Ureter (tissue), 1 donor: ENCODE measurements around the gene LIX1L. TPM values are rescaled to one million over a fixed set of nuclear protein-coding genes. Genes with fewer than 3 reads are reported as not detected.

ENCODE experiments used
- DNase-seq: peaks from one replicate; pipeline ENCODE4 v3.0.0-alpha.2; 2020; ENCODE audit warnings: low spot score
- total RNA-seq: library from RNA; stranded (reverse); gene quantifications from one replicate; pipeline ENCODE4 v1.2.4, GENCODE V29; 2023
- donor health status: DM: yes; HTN: yes; CAD: no.

The LIX1L gene
- total RNA-seq, 1 donor from 2014 or later, result 24.7 TPM

DNA sequence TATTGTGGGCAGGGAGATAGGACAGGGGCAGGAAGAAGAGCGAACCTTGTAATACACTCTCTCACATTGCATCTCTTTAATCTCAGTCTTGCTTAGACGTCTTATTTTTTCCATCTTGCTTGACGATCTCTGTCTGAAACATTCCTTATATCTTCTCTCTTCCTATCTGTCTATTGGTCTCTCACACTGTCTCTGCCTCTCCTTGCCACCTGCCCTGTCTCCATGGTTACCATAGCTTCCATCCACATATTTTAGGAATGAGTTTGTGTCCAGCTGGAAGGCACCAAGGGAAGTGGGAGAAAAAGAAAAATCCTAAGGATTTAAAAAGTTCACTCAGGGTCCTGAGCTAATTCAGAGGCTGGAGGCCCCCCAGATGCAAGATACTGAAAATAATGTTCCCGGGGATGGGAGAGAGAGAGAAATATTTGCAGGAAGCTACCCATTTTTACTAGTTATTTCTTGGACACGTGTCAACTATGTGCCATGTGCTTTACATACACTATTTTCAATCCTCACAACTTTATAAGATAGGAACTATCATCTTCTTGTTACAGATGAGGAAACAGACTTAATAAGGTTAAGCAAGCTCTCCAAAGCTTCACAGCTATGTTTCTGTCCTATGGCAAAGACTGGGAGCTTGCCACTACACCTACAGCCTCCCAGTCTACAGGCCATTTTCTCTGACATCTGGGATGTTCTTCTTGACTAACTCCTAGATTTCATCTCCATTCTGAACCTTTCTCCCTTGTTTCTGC is 5.6 kb upstream of the LIX1L start:
- DNase-seq, result no peak

GRCh38 chr1:145962157-145963102 is 4.6 kb upstream of the LIX1L start:
- no peak for DNase-seq

DNA sequence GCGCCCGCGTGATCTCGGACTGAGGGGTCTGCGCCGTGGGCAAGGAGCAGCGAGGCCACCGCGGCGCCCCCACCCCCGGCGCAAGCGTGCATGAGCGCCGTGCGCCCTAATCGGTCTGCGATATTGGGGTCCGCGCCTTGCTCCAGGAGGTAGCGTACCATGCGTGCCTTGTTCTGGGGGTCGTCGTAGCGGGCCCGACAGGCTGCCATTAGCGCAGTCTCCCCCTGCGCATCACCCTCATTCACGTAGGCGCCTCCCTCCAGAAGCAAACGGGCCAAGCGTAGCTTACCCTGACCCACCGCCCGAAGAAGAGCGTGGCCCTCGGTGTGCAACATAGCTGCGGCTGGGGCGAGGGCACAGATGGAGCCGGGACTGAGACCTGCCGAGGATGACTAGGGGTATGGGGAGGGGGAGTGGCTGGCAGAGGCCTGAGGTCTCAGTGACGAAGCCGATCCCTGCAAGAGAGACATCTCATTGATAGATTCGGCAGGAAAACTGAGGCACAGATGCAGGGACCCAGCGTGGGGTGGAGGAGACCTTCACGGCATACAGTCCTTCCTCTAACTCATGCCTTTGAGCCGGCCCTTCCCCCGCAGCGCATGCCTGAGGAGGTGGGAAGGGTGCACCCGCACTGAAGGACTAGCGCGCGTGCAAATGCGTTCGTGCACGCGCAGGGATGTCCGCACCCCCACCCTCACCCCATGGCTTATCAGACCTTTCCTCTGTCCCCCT is 3.8 kb upstream of the LIX1L start:
- no peak for DNase-seq

GRCh38 chr1:145961109-145961424 is 3.2 kb upstream of the LIX1L start:
- DNase-seq, result no peak

DNA sequence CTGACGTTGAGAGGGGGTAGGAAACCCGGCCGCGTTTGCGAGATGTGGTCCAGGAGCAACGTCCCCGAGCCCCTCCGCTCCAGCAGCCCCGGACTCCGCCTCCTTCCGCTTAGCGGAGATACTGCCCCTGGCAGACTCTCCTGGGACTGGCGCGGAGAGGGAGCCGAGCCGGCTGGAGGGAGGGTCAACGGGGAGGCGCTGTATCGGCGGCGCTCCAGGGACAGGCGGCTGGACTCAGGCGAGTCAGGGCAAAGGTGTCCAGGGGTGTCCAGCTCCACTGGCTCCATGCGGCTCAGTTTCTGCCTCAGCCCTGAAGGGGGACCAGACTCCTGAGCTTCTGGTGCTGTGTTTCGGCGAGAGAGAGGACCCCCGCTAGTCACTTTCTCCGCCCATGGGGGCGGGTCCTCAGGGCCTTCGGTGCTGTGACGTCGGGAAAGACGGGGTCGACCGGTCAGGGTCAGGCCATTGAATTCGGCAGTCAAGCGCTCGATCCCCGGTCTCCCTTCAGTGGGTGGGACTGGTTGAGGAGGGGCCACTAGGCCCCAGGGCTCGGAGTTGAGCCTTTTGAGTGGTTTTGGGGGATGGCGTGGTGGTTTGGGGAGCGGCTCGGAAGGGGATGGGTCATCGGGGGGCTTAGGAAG is 2.8 kb upstream of the LIX1L start:
- DNase-seq, result peak; percentile 79

- no peak for DNase-seq
Observed at GRCh38 chr1:145959957-145960467, 2.2 kb upstream of the LIX1L start.

- DNase-seq, result no peak
Observed at GRCh38 chr1:145959333-145959732, 1.5 kb upstream of the LIX1L start.

DNA sequence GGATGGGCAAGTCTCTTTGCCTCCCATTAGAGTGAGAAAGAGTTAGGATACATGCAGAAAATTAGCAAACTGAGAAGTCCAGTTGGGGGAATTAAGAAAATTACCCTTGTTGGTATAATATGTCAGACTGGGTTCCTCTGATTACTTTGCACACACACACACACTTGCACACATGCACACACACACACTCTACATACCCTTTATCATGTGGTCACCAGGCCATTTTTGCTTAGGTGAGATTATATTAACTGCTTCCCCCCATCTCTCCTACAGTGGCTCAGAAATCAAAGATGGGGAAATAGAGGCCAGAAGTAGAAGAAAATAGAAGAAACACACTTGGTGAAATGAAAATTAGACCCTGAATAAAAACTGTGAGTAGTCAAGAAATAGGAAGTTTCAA is 917 bp upstream of the LIX1L start:
- no peak for DNase-seq

DNA sequence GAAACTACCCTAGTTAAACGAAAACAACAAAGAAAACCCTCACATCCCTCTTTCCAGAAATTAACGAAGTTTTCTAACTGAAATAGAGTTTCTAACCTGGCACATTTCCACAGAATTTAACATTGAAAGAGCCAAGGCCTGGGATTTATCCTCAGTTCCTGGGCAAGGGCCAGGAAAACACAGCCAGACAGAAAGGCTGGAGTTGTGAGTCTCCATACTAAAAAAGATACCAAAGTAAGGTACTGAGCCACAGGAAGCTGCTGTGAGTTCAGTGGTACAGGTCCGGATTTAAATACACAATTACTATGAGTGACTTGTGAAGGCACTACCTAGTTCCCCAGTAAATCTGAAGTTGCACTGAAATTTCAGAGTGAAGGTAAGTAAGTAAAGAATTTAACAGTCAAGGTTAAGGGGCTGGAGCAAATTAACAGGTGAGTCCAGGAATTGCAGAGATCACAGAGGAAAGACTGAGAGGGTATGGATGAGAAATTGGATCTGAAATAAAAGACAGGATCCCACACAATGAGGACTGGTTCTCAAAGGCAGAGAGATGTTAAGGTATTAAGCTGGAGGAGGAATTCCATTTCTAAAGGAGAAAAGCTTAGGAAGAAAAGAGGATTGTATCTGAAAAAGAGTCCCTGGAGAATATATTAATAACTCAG is 905 bp downstream of the LIX1L start:
- DNase-seq, result no peak

DNA sequence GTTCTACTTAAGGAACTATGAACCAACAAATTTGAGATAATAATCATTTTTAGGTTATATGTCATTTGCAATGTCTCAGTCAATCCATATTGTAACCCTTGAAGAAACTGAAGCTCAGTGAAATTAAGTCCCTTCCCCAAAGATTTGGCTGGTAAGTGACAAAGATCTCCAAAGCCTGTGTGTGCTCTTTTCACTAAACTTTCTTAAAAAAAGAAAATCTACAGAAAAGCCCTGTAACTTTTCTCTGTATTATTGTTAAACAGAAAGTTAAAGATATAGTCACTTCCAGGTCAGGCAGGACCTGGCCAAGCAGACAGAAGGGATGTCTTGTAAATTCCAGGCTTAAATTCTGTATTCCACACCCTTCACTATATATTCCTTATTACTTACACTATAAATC is 1.5 kb downstream of the LIX1L start:
- no peak for DNase-seq

- DNase-seq, result no peak
Observed at GRCh38 chr1:145955436-145955835, 2.4 kb downstream of the LIX1L start.

DNA sequence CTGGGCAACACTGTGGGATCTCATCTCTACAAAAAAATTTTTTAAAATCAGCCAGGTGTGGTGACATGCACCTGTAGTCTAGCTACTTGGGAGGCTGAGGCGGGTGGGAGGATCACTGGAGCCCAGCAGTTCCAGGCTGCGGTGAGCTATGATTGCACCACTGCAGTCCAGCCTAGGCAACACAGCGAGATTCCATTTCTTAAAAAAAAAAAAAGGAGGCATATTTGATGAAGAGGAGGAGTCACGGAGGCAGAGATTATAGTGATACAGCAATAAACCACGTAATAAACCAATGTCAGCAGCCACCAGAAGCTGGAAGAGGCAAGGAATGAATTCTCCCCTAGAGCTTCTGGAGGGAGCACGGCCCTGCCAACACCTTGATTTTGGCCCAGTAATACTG is 4.0 kb downstream of the LIX1L start:
- no peak for DNase-seq

DNA sequence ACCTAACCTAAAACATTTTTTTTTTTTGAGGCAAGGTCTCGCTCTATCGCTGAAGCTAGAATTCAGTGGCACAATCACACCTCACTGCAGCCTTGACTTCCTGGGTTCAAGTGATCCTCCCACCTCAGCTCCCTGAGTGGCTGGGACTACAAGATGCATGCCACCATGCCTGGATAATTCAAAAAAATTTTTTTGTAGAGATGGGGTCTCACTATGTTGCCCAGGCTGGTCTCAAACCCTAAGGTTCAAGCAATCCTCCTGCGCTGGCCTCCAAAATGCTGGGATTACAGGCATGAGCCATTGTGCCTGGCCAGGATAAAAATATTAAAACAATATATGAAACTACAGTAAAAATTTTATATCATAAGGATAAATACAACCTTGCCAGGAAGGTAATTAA is 4.9 kb downstream of the LIX1L start:
- DNase-seq, result no peak

- DNase-seq, result no peak
Observed at GRCh38 chr1:145951526-145951925, 6.3 kb downstream of the LIX1L start.

- no peak for DNase-seq
Observed at GRCh38 chr1:145949219-145949618, 8.6 kb downstream of the LIX1L start.

GRCh38 chr1:145947551-145947950 is 10.3 kb downstream of the LIX1L start:
- no peak for DNase-seq

GRCh38 chr1:145946477-145946986 is 11.3 kb downstream of the LIX1L start:
- DNase-seq, result no peak

DNA sequence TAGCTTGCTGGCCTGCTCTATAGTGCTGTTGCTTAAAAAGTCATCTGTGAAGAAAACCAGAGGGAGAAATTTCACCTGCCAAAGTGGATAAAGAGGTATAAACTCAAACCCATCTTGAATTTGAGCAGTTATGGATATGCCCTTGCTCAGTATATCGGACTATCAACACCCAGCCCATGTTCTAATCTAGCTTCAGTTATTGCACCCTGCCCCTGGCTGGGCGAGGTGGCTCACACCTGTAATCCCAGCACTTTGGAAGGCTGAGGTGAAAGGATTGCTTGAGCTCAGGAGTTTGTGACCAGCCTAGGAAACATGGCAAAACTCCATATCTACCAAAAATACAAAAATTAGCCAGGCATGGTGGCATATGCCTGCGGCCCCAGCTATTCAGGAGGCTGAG is 13.3 kb downstream of the LIX1L start:
- DNase-seq, result no peak

- DNase-seq, result no peak
Observed at GRCh38 chr1:145942871-145943270, 14.9 kb downstream of the LIX1L start.

GRCh38 chr1:145942405-145942804 is 15.4 kb downstream of the LIX1L start:
- DNase-seq, result no peak

DNA sequence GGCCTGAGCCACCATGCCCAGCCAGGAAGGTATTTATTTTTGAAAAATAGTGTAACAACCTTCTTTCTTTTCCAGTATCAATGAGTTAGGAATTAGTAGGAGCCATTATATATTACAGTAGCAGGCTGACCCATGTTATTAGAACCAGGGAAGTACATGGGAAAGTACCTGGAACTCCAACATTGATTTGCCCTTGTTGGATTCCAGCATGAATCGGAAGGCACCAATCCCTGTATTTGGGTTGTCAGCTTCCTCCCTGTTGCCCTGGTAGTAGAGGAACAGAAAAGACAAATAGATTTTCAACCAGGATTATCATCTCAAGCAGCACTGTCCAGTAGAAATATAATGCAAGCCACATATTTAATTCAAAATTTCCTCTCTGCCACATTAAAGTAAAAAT is 20.4 kb downstream of the LIX1L start:
- DNase-seq, result no peak
